ENCODE results near the gene RFNG. TPM values are rescaled to one million over a fixed set of nuclear protein-coding genes. Genes with fewer than 3 reads are reported as not detected.

RFNG gene
- total RNA-seq, 6 donors from 2014 or later, result 25.0 to 101 (median 37.5) TPM

DNA sequence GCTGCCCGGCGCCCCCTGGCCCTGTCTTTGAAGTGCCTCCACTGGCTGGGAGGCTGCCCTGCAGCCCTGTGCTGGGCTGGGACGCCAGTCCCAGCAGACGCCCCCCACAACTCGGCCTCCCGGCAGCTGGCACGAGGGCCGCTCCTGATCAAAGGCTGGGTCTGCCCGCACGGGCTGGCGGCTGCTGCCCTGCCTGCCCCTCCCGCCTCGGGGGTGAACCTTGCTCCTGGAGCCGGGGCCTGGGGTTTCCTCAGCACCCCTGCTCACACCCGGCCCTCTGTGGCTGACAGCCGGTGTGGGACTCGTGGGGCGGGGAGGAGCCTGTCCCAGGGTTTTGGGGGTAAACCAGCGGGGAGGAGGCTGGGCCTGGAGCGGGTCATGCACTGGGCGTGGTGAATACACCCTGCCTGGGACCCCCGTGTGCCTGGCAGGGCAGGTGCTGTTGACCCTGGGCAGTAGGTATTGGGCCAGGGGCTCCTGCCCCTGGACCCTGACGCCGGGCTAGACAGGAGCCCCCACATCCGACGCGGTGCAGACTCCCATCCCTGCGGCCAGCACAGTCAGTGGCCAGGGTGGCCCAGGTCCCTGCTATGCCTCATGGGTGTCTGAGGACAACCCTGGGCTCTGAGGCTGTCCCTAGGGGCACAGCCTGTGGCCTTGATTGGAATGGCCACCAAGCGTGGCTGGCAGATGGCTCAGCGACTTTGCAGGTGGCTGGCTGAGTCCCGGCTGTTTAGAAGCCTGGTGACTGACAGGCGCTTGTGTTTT is 50.6 kb downstream of the RFNG start:
- peak in 1 of 2 donors; percentile 82 for DNase-seq
- 81 to 85% methylated on average over 13 to 19 of the region's 32 CpGs for WGBS, 2 donors

DNA sequence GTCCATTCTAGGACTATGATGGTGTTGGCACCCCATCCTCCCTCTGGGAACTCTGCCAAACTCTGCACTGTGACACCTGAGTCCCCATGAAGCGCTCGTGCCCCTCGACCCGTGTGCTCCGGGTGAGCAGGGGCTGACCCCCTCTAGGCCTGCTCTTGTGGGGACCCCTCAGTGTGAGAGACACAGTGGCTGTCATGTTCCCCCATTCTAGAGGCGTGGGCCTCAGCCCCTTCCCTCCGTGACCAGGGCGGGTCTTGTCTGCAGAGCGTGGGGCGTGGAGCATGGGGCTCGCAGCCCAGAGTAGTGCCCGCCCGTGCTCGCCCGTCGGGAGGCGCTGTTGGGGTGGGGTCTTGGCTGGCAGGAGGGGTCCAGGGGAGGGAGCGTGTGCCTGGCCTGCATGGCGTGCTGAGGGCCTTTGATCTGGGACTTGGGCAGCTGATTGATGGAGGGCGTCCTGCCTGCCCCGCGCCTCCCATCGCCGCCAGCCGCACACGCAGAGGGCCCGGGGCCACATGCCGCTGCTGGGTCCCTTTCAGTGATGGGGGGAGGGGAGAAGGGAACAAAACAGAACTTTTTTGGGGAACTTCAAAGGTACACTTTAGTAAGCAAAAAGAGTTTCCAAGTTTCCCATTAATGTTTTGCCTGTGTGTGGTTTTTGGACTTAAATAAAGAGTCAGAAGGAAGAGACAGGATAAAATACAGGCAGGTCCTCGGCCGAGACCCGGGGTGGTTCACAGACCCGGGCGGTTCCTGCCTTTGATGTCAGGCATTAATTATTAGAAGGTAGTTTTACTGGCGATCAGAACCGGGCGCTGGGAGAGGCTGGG is 51.4 kb downstream of the RFNG start:
- Histone ChIP-seq H3K4me1 (peaks cover 0 to 20% (median 9%) of the 10 kb centered on the region in 4 donors), H3K27me3 (no peaks in the 10 kb centered on the region), H3K9me3 (no peaks in the 10 kb centered on the region), H3K27ac (peak overlapping the region in 2 of 4 donors; percentile 24 to 65), H3K36me3 (peaks cover 0 to 10% (median 8%) of the 10 kb centered on the region in 4 donors), H3K4me3 (no peak overlapping the region)
- no peak for TF ChIP-seq POLR2A (IDR thresholded peaks at IDR 0.05)
- TF ChIP-seq, protein P1, sequence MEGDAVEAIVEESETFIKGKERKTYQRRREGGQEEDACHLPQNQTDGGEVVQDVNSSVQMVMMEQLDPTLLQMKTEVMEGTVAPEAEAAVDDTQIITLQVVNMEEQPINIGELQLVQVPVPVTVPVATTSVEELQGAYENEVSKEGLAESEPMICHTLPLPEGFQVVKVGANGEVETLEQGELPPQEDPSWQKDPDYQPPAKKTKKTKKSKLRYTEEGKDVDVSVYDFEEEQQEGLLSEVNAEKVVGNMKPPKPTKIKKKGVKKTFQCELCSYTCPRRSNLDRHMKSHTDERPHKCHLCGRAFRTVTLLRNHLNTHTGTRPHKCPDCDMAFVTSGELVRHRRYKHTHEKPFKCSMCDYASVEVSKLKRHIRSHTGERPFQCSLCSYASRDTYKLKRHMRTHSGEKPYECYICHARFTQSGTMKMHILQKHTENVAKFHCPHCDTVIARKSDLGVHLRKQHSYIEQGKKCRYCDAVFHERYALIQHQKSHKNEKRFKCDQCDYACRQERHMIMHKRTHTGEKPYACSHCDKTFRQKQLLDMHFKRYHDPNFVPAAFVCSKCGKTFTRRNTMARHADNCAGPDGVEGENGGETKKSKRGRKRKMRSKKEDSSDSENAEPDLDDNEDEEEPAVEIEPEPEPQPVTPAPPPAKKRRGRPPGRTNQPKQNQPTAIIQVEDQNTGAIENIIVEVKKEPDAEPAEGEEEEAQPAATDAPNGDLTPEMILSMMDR (IDR thresholded peaks at IDR 0.05), result no peak
- no peak for TF ChIP-seq POLR2AphosphoS5 (IDR thresholded peaks at IDR 0.05)
- TF ChIP-seq EP300 (IDR thresholded peaks at IDR 0.05), result no peak
- DNase-seq, result peak in 1 of 2 donors; percentile 79
- peak in 1 of 2 donors; percentile 2 for ATAC-seq (ENCODE audit: low FRiP score in 2 of 2)
- 74 to 79% methylated on average over 22 to 36 of the region's 36 CpGs for WGBS, 2 donors

More for the DNA sequence above, 50.6 kb downstream of the RFNG start:
- no peak overlapping the region for H3K4me3 ChIP-seq
- no peak for ATAC-seq (ENCODE audit: low FRiP score in 2 of 2)
- H3K27ac ChIP-seq, result peak overlapping the region in 1 of 4 donors; percentile 21
- peaks cover 0 to 16% (median 7%) of the 10 kb centered on the region in 4 donors for H3K4me1 ChIP-seq
- TF ChIP-seq, protein P1 (IDR thresholded peaks at IDR 0.05), result no peak
- TF ChIP-seq POLR2A (IDR thresholded peaks at IDR 0.05), result no peak
- no peak for TF ChIP-seq EP300 (IDR thresholded peaks at IDR 0.05)
- no peak for TF ChIP-seq POLR2AphosphoS5 (IDR thresholded peaks at IDR 0.05)
- no peaks in the 10 kb centered on the region for H3K9me3 ChIP-seq
- H3K27me3 ChIP-seq, result no peaks in the 10 kb centered on the region
- peaks cover 0 to 10% (median 8%) of the 10 kb centered on the region in 4 donors for H3K36me3 ChIP-seq

DNA sequence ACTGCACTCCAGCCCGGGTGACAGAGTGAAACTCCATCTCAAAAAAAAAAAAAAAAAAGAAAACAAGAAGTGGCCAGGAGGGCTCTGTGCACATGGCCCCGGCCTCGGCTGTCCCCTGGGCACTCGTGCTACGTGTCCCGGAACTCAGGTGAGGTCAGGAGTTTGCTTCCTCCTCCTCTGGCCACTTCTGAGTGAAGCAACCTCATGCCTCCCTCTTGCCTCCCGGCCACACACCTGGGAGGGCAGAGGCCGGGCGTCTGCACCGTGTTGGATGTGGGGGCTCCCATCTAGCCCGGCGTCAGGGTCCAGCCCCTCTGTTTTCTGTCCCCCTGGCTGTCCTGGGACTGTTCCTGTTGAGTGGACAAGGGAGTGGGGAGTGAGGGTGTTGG is 52.0 kb downstream of the RFNG start:
- Histone ChIP-seq H3K27me3 (no peaks in the 10 kb centered on the region), H3K36me3 (peaks cover 0 to 10% (median 8%) of the 10 kb centered on the region in 4 donors), H3K27ac (peak overlapping the region in 2 of 4 donors; percentile 24 to 65), H3K9me3 (no peaks in the 10 kb centered on the region), H3K4me3 (no peak overlapping the region), H3K4me1 (peaks cover 0 to 25% (median 16%) of the 10 kb centered on the region in 4 donors)
- peak in 1 of 2 donors; percentile 69 for ATAC-seq (ENCODE audit: low FRiP score in 2 of 2)
- peak; percentile 80 to 87 for DNase-seq
- WGBS, 2 donors, result 80 to 82% methylated on average over 12 of the region's 12 CpGs
- TF ChIP-seq POLR2AphosphoS5 (IDR thresholded peaks at IDR 0.05) (no peak), POLR2A (IDR thresholded peaks at IDR 0.05) (peak in 1 of 4 donors; percentile 27), EP300 (IDR thresholded peaks at IDR 0.05) (peak in 1 of 4 donors; percentile 30)
- TF ChIP-seq, protein P1 (IDR thresholded peaks at IDR 0.05), result no peak

DNA sequence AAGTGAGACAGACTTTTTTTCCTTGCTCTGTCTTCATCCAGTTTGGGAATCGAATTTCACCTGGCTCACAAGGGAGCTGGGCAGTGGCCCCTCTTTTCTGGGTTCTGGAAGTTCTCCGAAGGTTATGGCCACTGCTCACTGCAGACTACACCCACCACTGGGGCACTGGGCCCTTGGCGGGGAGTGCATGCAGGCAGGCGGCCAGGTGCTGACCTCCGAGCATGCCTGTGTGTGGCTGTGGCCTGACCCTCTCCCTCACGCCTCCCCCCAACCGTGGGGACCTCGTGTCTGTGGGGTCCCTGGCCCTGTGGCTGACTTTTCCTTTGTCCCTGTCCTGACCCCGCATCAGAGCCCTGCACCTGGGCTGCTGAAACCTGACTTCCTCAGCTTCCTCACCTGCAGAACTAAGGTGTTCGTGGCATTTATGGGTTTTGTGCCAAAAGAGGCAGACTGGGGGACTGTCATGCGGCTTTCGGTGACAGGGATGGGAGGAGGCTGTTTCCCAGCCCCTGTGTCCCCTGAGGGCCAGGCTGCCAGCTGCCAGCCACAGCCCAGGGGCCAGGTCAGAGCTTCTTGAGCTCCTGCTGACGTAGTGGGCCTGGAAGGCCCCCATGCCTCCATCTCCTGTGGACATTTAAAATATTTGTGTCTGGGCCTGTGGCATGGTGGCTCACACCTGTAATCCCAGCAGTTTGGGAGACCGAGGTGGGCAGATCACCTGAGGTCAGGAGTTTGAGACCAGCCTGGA is 52.7 kb downstream of the RFNG start:
- H3K4me1 ChIP-seq, result peaks cover 4 to 32% (median 22%) of the 10 kb centered on the region in 4 donors
- ATAC-seq (ENCODE audit: low FRiP score in 2 of 2), result no peak
- peak in 1 of 2 donors; percentile 74 for DNase-seq
- H3K4me3 ChIP-seq, result no peak overlapping the region
- peak overlapping the region in 3 of 4 donors; percentile 4 to 65 (median 27) for H3K27ac ChIP-seq
- H3K9me3 ChIP-seq, result no peaks in the 10 kb centered on the region
- 91 to 95% methylated on average over 7 to 14 of the region's 14 CpGs for WGBS, 2 donors
- H3K36me3 ChIP-seq, result peaks cover 0 to 13% (median 8%) of the 10 kb centered on the region in 4 donors
- no peak for TF ChIP-seq POLR2AphosphoS5 (IDR thresholded peaks at IDR 0.05)
- TF ChIP-seq, protein P1 (IDR thresholded peaks at IDR 0.05), result no peak
- no peak for TF ChIP-seq POLR2A (IDR thresholded peaks at IDR 0.05)
- TF ChIP-seq EP300 (IDR thresholded peaks at IDR 0.05), result no peak
- H3K27me3 ChIP-seq, result no peaks in the 10 kb centered on the region
